Mesenchymal stem cell (in vitro differentiated cells and primary cell): ENCODE data around the gene RGS19.

Source experiments
- DNase-seq: peaks from one replicate; pipeline ENCODE4 v3.0.0-alpha.2; 2013
- H2AFZ ChIP-seq: one replicate; pipeline ENCODE4 v1.6.1; 2013; ENCODE audit warnings: low read depth, mild to moderate bottlenecking, control low read depth, inconsistent platforms, low read length, moderate library complexity
- H2AK5ac ChIP-seq: 2 replicates; pipeline ENCODE4 v1.6.1; 2013; ENCODE audit warnings: low read length, moderate library complexity, mild to moderate bottlenecking, inconsistent platforms; ENCODE audit not compliant: severe bottlenecking
- H2BK120ac ChIP-seq: one replicate; pipeline ENCODE4 v1.6.1; 2013; ENCODE audit warnings: low read depth, mild to moderate bottlenecking, inconsistent platforms, low read length, moderate library complexity
- H2BK12ac ChIP-seq, 2 experiments: one replicate each; pipeline ENCODE4 v1.6.1; 2013; ENCODE audit warnings: inconsistent platforms in 2 of 2, low read length in 2 of 2, mild to moderate bottlenecking in 2 of 2, moderate library complexity in 2 of 2, control low read depth in 1 of 2
- H2BK15ac ChIP-seq: one replicate; pipeline ENCODE4 v1.6.1; 2013; ENCODE audit warnings: mild to moderate bottlenecking, low read depth, inconsistent platforms; ENCODE audit not compliant: poor library complexity, severe bottlenecking
- H2BK5ac ChIP-seq: 2 replicates; pipeline ENCODE4 v1.6.1; 2013; ENCODE audit warnings: low read depth, mild to moderate bottlenecking, low read length, control low read depth, inconsistent platforms; ENCODE audit not compliant: poor library complexity, severe bottlenecking
- H3K14ac ChIP-seq, 2 experiments: one replicate each; pipeline ENCODE4 v1.6.1; 2013; ENCODE audit warnings: inconsistent platforms in 2 of 2, low read length in 2 of 2, control low read depth in 1 of 2, mild to moderate bottlenecking in 1 of 2, moderate library complexity in 1 of 2
- H3K18ac ChIP-seq, 2 experiments: one replicate each; pipeline ENCODE4 v1.6.1; 2013; ENCODE audit warnings: inconsistent platforms in 2 of 2, low read length in 2 of 2, control low read depth in 1 of 2, low read depth in 1 of 2, mild to moderate bottlenecking in 1 of 2
- H3K23ac ChIP-seq, 2 experiments: one replicate each; pipeline ENCODE4 v1.6.1; 2013; ENCODE audit warnings: inconsistent platforms in 2 of 2, low read length in 2 of 2, mild to moderate bottlenecking in 2 of 2, moderate library complexity in 2 of 2, control low read depth in 1 of 2
- H3K27ac ChIP-seq: 2 replicates; pipeline ENCODE4 v1.5.1; 2013; ENCODE audit warnings: mild to moderate bottlenecking, moderate library complexity, low read length, control low read depth, inconsistent platforms; ENCODE audit not compliant: poor library complexity, severe bottlenecking
- H3K27me3 ChIP-seq, 2 experiments: 2 replicates each; pipeline versions ENCODE4 v1.6.1 to v1.7.0; 2013; ENCODE audit warnings: low read length in 2 of 2, mild to moderate bottlenecking in 2 of 2, moderate library complexity in 2 of 2, control low read depth in 1 of 2, inconsistent platforms in 1 of 2; ENCODE audit not compliant: control insufficient read depth in 1 of 2, insufficient read depth in 1 of 2
- H3K36me3 ChIP-seq, 2 experiments: 2 replicates each; pipeline versions ENCODE4 v1.6.1 to v1.7.0; 2013; ENCODE audit warnings: low read length in 2 of 2, control low read depth in 1 of 2, inconsistent platforms in 1 of 2, low read depth in 1 of 2, mild to moderate bottlenecking in 1 of 2; ENCODE audit not compliant: insufficient read depth in 2 of 2, control insufficient read depth in 1 of 2
- H3K4ac ChIP-seq, 2 experiments: one replicate each; pipeline ENCODE4 v1.6.1; 2013; ENCODE audit warnings: inconsistent platforms in 2 of 2, low read length in 2 of 2, mild to moderate bottlenecking in 2 of 2, moderate library complexity in 2 of 2, control low read depth in 1 of 2, low read depth in 1 of 2
- H3K4me1 ChIP-seq: 2 replicates; pipeline ENCODE4 v1.6.1; 2013; ENCODE audit warnings: low read depth, low read length, control low read depth; ENCODE audit not compliant: control insufficient read depth, insufficient read depth
- H3K4me2 ChIP-seq: 2 replicates; pipeline ENCODE4 v1.6.1; 2013; ENCODE audit warnings: low read length, mild to moderate bottlenecking, inconsistent platforms; ENCODE audit not compliant: poor library complexity, severe bottlenecking
- H3K4me3 ChIP-seq, 2 experiments: 2 replicates each; pipeline versions ENCODE4 v1.5.1 to v1.7.0; 2013; ENCODE audit warnings: low read length in 2 of 2, mild to moderate bottlenecking in 2 of 2, control low read depth in 1 of 2, low read depth in 1 of 2; ENCODE audit not compliant: insufficient read depth in 1 of 2
- H3K79me1 ChIP-seq: replicated peaks from 2 replicates; pipeline ENCODE4 v1.6.1; 2013; ENCODE audit warnings: mild to moderate bottlenecking, control low read depth, low read length, inconsistent platforms; ENCODE audit not compliant: poor library complexity, severe bottlenecking
- H3K9ac ChIP-seq: 2 replicates; pipeline ENCODE4 v1.7.0; 2013; ENCODE audit warnings: mild to moderate bottlenecking, low read length, moderate library complexity
- H3K9me3 ChIP-seq: 2 replicates; pipeline ENCODE4 v1.7.0; 2013; ENCODE audit warnings: mild to moderate bottlenecking, low read length; ENCODE audit not compliant: control insufficient read depth
- H4K8ac ChIP-seq: one replicate; pipeline ENCODE4 v1.6.1; 2013; ENCODE audit warnings: inconsistent platforms, mild to moderate bottlenecking, low read length, moderate library complexity
- H4K91ac ChIP-seq: one replicate; pipeline ENCODE4 v1.6.1; 2013; ENCODE audit warnings: mild to moderate bottlenecking, low read length, inconsistent platforms
- WGBS: methylation state at CpG from one replicate; pipeline ENCODE4 v1.1.7; 2013; ENCODE audit warnings: mixed read lengths; 5-methylcytosine and 5-hydroxymethylcytosine counted together

RGS19 gene

GRCh38 chr20:64116016-64116415, 36.7 kb upstream of the RGS19 start:
- no peak overlapping the region for H2AK5ac ChIP-seq
- H4K8ac ChIP-seq: no peak overlapping the region
- no peak for DNase-seq
- H3K4me1 ChIP-seq: peaks cover 8% of the 10 kb centered on the region
- H3K4me3 ChIP-seq: no peak overlapping the region
- no peak overlapping the region for H3K9ac ChIP-seq
- no peak overlapping the region for H3K23ac ChIP-seq
- no peak overlapping the region for H2BK120ac ChIP-seq
- H3K14ac ChIP-seq: no peak overlapping the region
- no peak overlapping the region for H2AFZ ChIP-seq
- 87% methylated on average over 21 of the region's 21 CpGs for WGBS
- H3K18ac ChIP-seq: no peak overlapping the region
- no peak overlapping the region for H3K27ac ChIP-seq
- no peaks in the 10 kb centered on the region for H3K36me3 ChIP-seq
- H4K91ac ChIP-seq: no peak overlapping the region
- H2BK15ac ChIP-seq: no peak overlapping the region
- H2BK12ac ChIP-seq: no peak overlapping the region
- no peak overlapping the region for H2BK5ac ChIP-seq
- H3K4me2 ChIP-seq: no peak overlapping the region
- no peak overlapping the region for H3K4ac ChIP-seq
- H3K79me1 ChIP-seq: no peaks in the 10 kb centered on the region
- H3K9me3 ChIP-seq: no peaks in the 10 kb centered on the region
- peaks cover 30 to 66% of the 10 kb centered on the region in 2 experiments for H3K27me3 ChIP-seq

GRCh38 chr20:64115171-64115911, 36.0 kb upstream of the RGS19 start:
- Histone ChIP-seq H3K79me1 (no peaks in the 10 kb centered on the region), H2BK15ac (peak overlapping the region; percentile 17), H3K23ac (no peak overlapping the region), H3K27me3 (peaks cover 29 to 68% of the 10 kb centered on the region in 2 experiments), H3K4ac (no peak overlapping the region), H2BK120ac (no peak overlapping the region), H3K14ac (peak overlapping the region in 1 of 2 experiments; percentile 68), H2AK5ac (no peak overlapping the region), H3K18ac (no peak overlapping the region), H4K8ac (no peak overlapping the region), H3K4me3 (no peak overlapping the region), H2BK12ac (no peak overlapping the region), H4K91ac (no peak overlapping the region), H3K27ac (no peak overlapping the region), H2AFZ (no peak overlapping the region), H2BK5ac (no peak overlapping the region), H3K9me3 (no peaks in the 10 kb centered on the region), H3K36me3 (no peaks in the 10 kb centered on the region), H3K4me1 (peaks cover 7% of the 10 kb centered on the region), H3K4me2 (no peak overlapping the region), H3K9ac (no peak overlapping the region)
- no peak for DNase-seq
- 77% methylated on average over 13 of the region's 14 CpGs for WGBS

- no peak overlapping the region for H3K14ac ChIP-seq
- H3K36me3 ChIP-seq: no peaks in the 10 kb centered on the region
- no peak overlapping the region for H3K27ac ChIP-seq
- H2BK120ac ChIP-seq: no peak overlapping the region
- WGBS: 82% methylated on average over 14 of the region's 14 CpGs
- H3K27me3 ChIP-seq: peaks cover 31 to 67% of the 10 kb centered on the region in 2 experiments
- no peaks in the 10 kb centered on the region for H3K79me1 ChIP-seq
- no peak overlapping the region for H3K4ac ChIP-seq
- no peak overlapping the region for H3K4me3 ChIP-seq
- H3K9ac ChIP-seq: no peak overlapping the region
- no peak overlapping the region for H3K18ac ChIP-seq
- no peak overlapping the region for H2BK12ac ChIP-seq
- H2AK5ac ChIP-seq: no peak overlapping the region
- no peak overlapping the region for H2BK15ac ChIP-seq
- H2BK5ac ChIP-seq: no peak overlapping the region
- no peaks in the 10 kb centered on the region for H3K9me3 ChIP-seq
- no peak overlapping the region for H2AFZ ChIP-seq
- peaks cover 3% of the 10 kb centered on the region for H3K4me1 ChIP-seq
- H4K91ac ChIP-seq: no peak overlapping the region
- no peak overlapping the region for H4K8ac ChIP-seq
- no peak overlapping the region for H3K23ac ChIP-seq
- DNase-seq: no peak
- H3K4me2 ChIP-seq: no peak overlapping the region
Measured at GRCh38 chr20:64114356-64114971, 35.1 kb upstream of the RGS19 start.

GRCh38 chr20:64113796-64114355, 34.6 kb upstream of the RGS19 start:
- Histone ChIP-seq H4K91ac (no peak overlapping the region), H2AFZ (no peak overlapping the region), H3K9ac (no peak overlapping the region), H3K4me2 (no peak overlapping the region), H3K23ac (no peak overlapping the region), H3K4me1 (peaks cover 3% of the 10 kb centered on the region), H2BK15ac (no peak overlapping the region), H3K18ac (no peak overlapping the region), H3K14ac (no peak overlapping the region), H3K4ac (no peak overlapping the region), H3K27ac (no peak overlapping the region), H3K9me3 (no peaks in the 10 kb centered on the region), H2BK120ac (no peak overlapping the region), H3K27me3 (peaks cover 31 to 70% of the 10 kb centered on the region in 2 experiments), H3K79me1 (no peaks in the 10 kb centered on the region), H4K8ac (no peak overlapping the region), H2AK5ac (no peak overlapping the region), H2BK5ac (no peak overlapping the region), H3K4me3 (no peak overlapping the region), H2BK12ac (no peak overlapping the region), H3K36me3 (no peaks in the 10 kb centered on the region)
- WGBS: 81% methylated on average over 13 of the region's 13 CpGs
- DNase-seq: no peak
